NT2/D1 (cell line): ENCODE measurements around the gene APMAP.

Experiments used
- DNase-seq: peaks from one replicate; pipeline ENCODE4 v3.0.0-alpha.2; 2011; ENCODE audit warnings: low read depth, low spot score
- H3K27me3 ChIP-seq: 2 replicates; pipeline ENCODE4 v1.6.0; 2011; ENCODE audit warnings: mild to moderate bottlenecking; ENCODE audit not compliant: insufficient read length, insufficient read depth
- H3K36me3 ChIP-seq: 2 replicates; pipeline ENCODE4 v1.6.1; 2011; ENCODE audit warnings: mild to moderate bottlenecking, low read length, mixed read lengths; ENCODE audit not compliant: insufficient read depth, insufficient read length
- H3K4me1 ChIP-seq: 2 replicates; pipeline ENCODE4 v1.5.1; 2011; ENCODE audit not compliant: insufficient read depth, insufficient read length
- H3K4me3 ChIP-seq: 2 replicates; pipeline ENCODE4 v1.5.1; 2011; ENCODE audit warnings: low read depth; ENCODE audit not compliant: insufficient read length
- H3K9ac ChIP-seq: 2 replicates; pipeline ENCODE4 v1.6.0; 2011; ENCODE audit warnings: low read depth; ENCODE audit not compliant: insufficient read length
- H3K9me3 ChIP-seq: 2 replicates; pipeline ENCODE4 v1.5.1; 2011; ENCODE audit warnings: mild to moderate bottlenecking, low read length; ENCODE audit not compliant: insufficient read depth
- SUZ12 ChIP-seq: IDR thresholded peaks from 2 replicates; pipeline ENCODE4 v1.6.1; 2011; ENCODE audit not compliant: insufficient read length, insufficient read depth; ENCODE audit errors: extremely low read depth
- YY1 ChIP-seq: IDR thresholded peaks from 2 replicates; pipeline ENCODE4 v1.6.1; 2011; ENCODE audit not compliant: insufficient read length, insufficient read depth
- ZNF274 ChIP-seq: IDR thresholded peaks from 2 replicates; pipeline ENCODE4 v1.6.1; 2011; ENCODE audit warnings: mild to moderate bottlenecking, low read depth, low read length

APMAP gene

GRCh38 chr20:24965065-24965919, 27.3 kb downstream of the APMAP start:
- H3K4me3 ChIP-seq = no peak overlapping the region
- TF ChIP-seq YY1 (no peak), SUZ12 (no peak), ZNF274 (no peak)
- no peaks in the 10 kb centered on the region for H3K4me1 ChIP-seq
- peaks cover 86% of the 10 kb centered on the region for H3K36me3 ChIP-seq
- no peaks in the 10 kb centered on the region for H3K27me3 ChIP-seq
- H3K9ac ChIP-seq = no peak overlapping the region
- no peaks in the 10 kb centered on the region for H3K9me3 ChIP-seq
- DNase-seq = no peak

GRCh38 chr20:24964506-24964840, 28.1 kb downstream of the APMAP start:
- Histone ChIP-seq H3K36me3 (peaks cover 81% of the 10 kb centered on the region), H3K27me3 (no peaks in the 10 kb centered on the region), H3K4me3 (no peak overlapping the region), H3K9ac (no peak overlapping the region), H3K9me3 (no peaks in the 10 kb centered on the region), H3K4me1 (no peaks in the 10 kb centered on the region)
- TF ChIP-seq YY1 (no peak), SUZ12 (no peak), ZNF274 (no peak)
- DNase-seq = no peak

GRCh38 chr20:24963672-24964505, 28.7 kb downstream of the APMAP start:
- no peaks in the 10 kb centered on the region for H3K27me3 ChIP-seq
- peaks cover 79% of the 10 kb centered on the region for H3K36me3 ChIP-seq
- H3K9me3 ChIP-seq = no peaks in the 10 kb centered on the region
- H3K4me1 ChIP-seq = no peaks in the 10 kb centered on the region
- no peak for DNase-seq
- no peak overlapping the region for H3K4me3 ChIP-seq
- TF ChIP-seq SUZ12 = no peak
- no peak for TF ChIP-seq YY1
- TF ChIP-seq ZNF274 = no peak
- H3K9ac ChIP-seq = no peak overlapping the region

GRCh38 chr20:24962510-24962909, 30.0 kb downstream of the APMAP start:
- no peak overlapping the region for H3K9ac ChIP-seq
- H3K36me3 ChIP-seq = peaks cover 79% of the 10 kb centered on the region
- H3K4me3 ChIP-seq = no peak overlapping the region
- TF ChIP-seq ZNF274 (no peak), YY1 (no peak), SUZ12 (no peak)
- no peak for DNase-seq
- no peaks in the 10 kb centered on the region for H3K4me1 ChIP-seq
- no peaks in the 10 kb centered on the region for H3K27me3 ChIP-seq
- no peaks in the 10 kb centered on the region for H3K9me3 ChIP-seq

GRCh38 chr20:24962182-24962492, 30.4 kb downstream of the APMAP start:
- peaks cover 79% of the 10 kb centered on the region for H3K36me3 ChIP-seq
- no peaks in the 10 kb centered on the region for H3K9me3 ChIP-seq
- H3K4me3 ChIP-seq = no peak overlapping the region
- no peaks in the 10 kb centered on the region for H3K4me1 ChIP-seq
- DNase-seq = no peak
- H3K9ac ChIP-seq = no peak overlapping the region
- TF ChIP-seq SUZ12 = no peak
- TF ChIP-seq ZNF274 = no peak
- no peak for TF ChIP-seq YY1
- H3K27me3 ChIP-seq = no peaks in the 10 kb centered on the region

- Histone ChIP-seq H3K36me3 (peaks cover 77% of the 10 kb centered on the region), H3K9me3 (no peaks in the 10 kb centered on the region), H3K4me3 (no peak overlapping the region), H3K9ac (no peak overlapping the region), H3K4me1 (no peaks in the 10 kb centered on the region), H3K27me3 (no peaks in the 10 kb centered on the region)
- DNase-seq = no peak
- TF ChIP-seq YY1 (no peak), ZNF274 (no peak), SUZ12 (no peak)
Measured at GRCh38 chr20:24961384-24962181, 31.0 kb downstream of the APMAP start.
